H1 (cell line): ENCODE data around the gene ARHGEF10L. TPM values are rescaled to one million over a fixed set of nuclear protein-coding genes. Genes with fewer than 3 reads are reported as not detected.

Experiments used
- CTCF ChIA-PET: fragments of 300-600 bp; sonication (Branson Sonifier 250); formaldehyde crosslinking; loops from one replicate; lab custom pipeline; 2021; ENCODE audit not compliant: partially characterized antibody; lab: Charles Lee
- POLR2A ChIA-PET: fragments of 300-600 bp; sonication (Branson Sonifier 250); formaldehyde crosslinking; loops from one replicate; lab custom pipeline; 2021; ENCODE audit warnings: inconsistent platforms; ENCODE audit not compliant: partially characterized antibody; lab: Charles Lee
- DNase-seq, 2 experiments: peaks; one replicate each; pipeline versions ENCODE4 v3.0.0 to v3.0.0-alpha.2; 2010 to 2022; ENCODE audit warnings: low spot score in 2 of 2, low read depth in 1 of 2, mixed read lengths in 1 of 2
- FAIRE-seq: peaks from 2 replicates; lab custom pipeline; 2011; peaks lifted over from hg19 to GRCh38; lab: Jason Lieb, UNC
- H2AFZ ChIP-seq: 2 replicates; pipeline ENCODE4 v1.8.1; 2012; ENCODE audit warnings: low read length, inconsistent platforms
- H2AK5ac ChIP-seq: 2 replicates; pipeline ENCODE4 v1.6.1; 2013; ENCODE audit warnings: low read depth, low read length
- H2BK120ac ChIP-seq: replicated peaks from 2 replicates; pipeline ENCODE3; 2013; ENCODE audit warnings: low read depth, low read length, inconsistent platforms
- H2BK12ac ChIP-seq: 2 replicates; pipeline ENCODE4 v1.6.1; 2013; ENCODE audit warnings: low read depth, low read length
- H2BK15ac ChIP-seq: 2 replicates; pipeline ENCODE4 v1.6.1; 2013; ENCODE audit warnings: low read length
- H2BK20ac ChIP-seq: 2 replicates; pipeline ENCODE4 v1.6.1; 2013; ENCODE audit warnings: low read length
- H2BK5ac ChIP-seq: 2 replicates; pipeline ENCODE4 v1.6.1; 2013; ENCODE audit warnings: low read depth, low read length
- H3K14ac ChIP-seq: 2 replicates; pipeline ENCODE4 v1.6.1; 2013; ENCODE audit warnings: inconsistent platforms; ENCODE audit not compliant: insufficient read length
- H3K18ac ChIP-seq: 2 replicates; pipeline ENCODE4 v1.6.1; 2013; ENCODE audit warnings: low read length; ENCODE audit errors: extremely low read depth
- H3K23ac ChIP-seq: 2 replicates; pipeline ENCODE4 v1.6.1; 2013; ENCODE audit warnings: inconsistent platforms; ENCODE audit not compliant: insufficient read length
- H3K23me2 ChIP-seq: 2 replicates; pipeline ENCODE4 v1.6.1; 2013; ENCODE audit warnings: low read depth, low read length
- H3K27ac ChIP-seq: 2 replicates; pipeline ENCODE4 v1.6.1; 2011; ENCODE audit warnings: low read depth, low read length, inconsistent platforms
- H3K27me3 ChIP-seq, 4 experiments: replicated peaks in 1 of 4; 1 replicate in 1 of 4; 2 replicates in 3 of 4; pipeline versions ENCODE4 v1.6.1 to v1.8.1; 2011 to 2013; ENCODE audit warnings: low read length in 3 of 4, mild to moderate bottlenecking in 3 of 4, inconsistent platforms in 2 of 4, mixed read lengths in 2 of 4, moderate library complexity in 1 of 4; ENCODE audit not compliant: control insufficient read depth in 3 of 4, insufficient read depth in 3 of 4; ENCODE audit errors: extremely low read depth in 1 of 4
- H3K36me3 ChIP-seq, 4 experiments: 2 replicates each; pipeline versions ENCODE4 v1.6.1 to v1.8.1; 2011 to 2013; ENCODE audit warnings: mild to moderate bottlenecking in 4 of 4, low read length in 3 of 4, moderate library complexity in 2 of 4, control low read depth in 1 of 4, inconsistent platforms in 1 of 4; ENCODE audit not compliant: insufficient read depth in 4 of 4, control insufficient read depth in 2 of 4
- H3K4ac ChIP-seq: replicated peaks from 2 replicates; pipeline ENCODE3; 2013; ENCODE audit warnings: low read length, low read depth, mixed read lengths, inconsistent platforms; ENCODE audit not compliant: insufficient read length
- H3K4me1 ChIP-seq, 4 experiments: replicated peaks in 1 of 4; 1 replicate in 1 of 4; 2 replicates in 3 of 4; pipeline versions ENCODE4 v1.6.1 to v1.8.1; 2011 to 2013; ENCODE audit warnings: low read length in 3 of 4, inconsistent platforms in 2 of 4, mixed read lengths in 1 of 4; ENCODE audit not compliant: insufficient read depth in 4 of 4, control insufficient read depth in 3 of 4
- H3K4me2 ChIP-seq, 2 experiments: 2 replicates each; pipeline versions ENCODE4 v1.6.1 to v1.8.1; 2011 to 2013; ENCODE audit warnings: low read depth in 2 of 2, low read length in 2 of 2, control low read depth in 1 of 2, inconsistent platforms in 1 of 2, mild to moderate bottlenecking in 1 of 2; ENCODE audit not compliant: insufficient read depth in 1 of 2
- H3K4me3 ChIP-seq, 4 experiments: fragments of 200-600, 300-600 bp in 1 of 4; sonication (generic), shearing (Covaris generic), sonication (Bioruptor Twin) in 1 of 4; 2 replicates each; pipeline versions ENCODE4 v1.5.1 to v1.8.1; 2011 to 2016; ENCODE audit warnings: low read length in 4 of 4, low read depth in 3 of 4, control low read depth in 2 of 4, inconsistent platforms in 2 of 4, mild to moderate bottlenecking in 2 of 4, mixed read lengths in 1 of 4, moderate library complexity in 1 of 4; ENCODE audit not compliant: insufficient read depth in 2 of 4; ENCODE audit errors: extremely low read depth in 1 of 4
- H3K56ac ChIP-seq: replicated peaks from 2 replicates; pipeline ENCODE3; 2013; ENCODE audit warnings: low read depth, mild to moderate bottlenecking, mixed read lengths, low read length, inconsistent platforms; ENCODE audit not compliant: insufficient read length
- H3K79me1 ChIP-seq: 2 replicates; pipeline ENCODE4 v1.6.1; 2013; ENCODE audit warnings: low read depth, low read length, control low read depth
- H3K79me2 ChIP-seq, 2 experiments: 2 replicates each; pipeline versions ENCODE4 v1.6.1 to v1.8.1; 2012 to 2013; ENCODE audit warnings: low read length in 2 of 2, mild to moderate bottlenecking in 2 of 2, inconsistent platforms in 1 of 2; ENCODE audit not compliant: insufficient read depth in 2 of 2, control insufficient read depth in 1 of 2
- H3K9ac ChIP-seq, 4 experiments: replicated peaks in 1 of 4; 1 replicate in 1 of 4; 2 replicates in 3 of 4; pipeline versions ENCODE4 v1.6.1 to v1.8.1; 2011 to 2013; ENCODE audit warnings: low read depth in 3 of 4, low read length in 3 of 4, control low read depth in 2 of 4, mild to moderate bottlenecking in 2 of 4, moderate library complexity in 2 of 4, inconsistent platforms in 1 of 4; ENCODE audit errors: extremely low read depth in 1 of 4
- H3K9me3 ChIP-seq, 2 experiments: 2 replicates each; pipeline versions ENCODE4 v1.6.1 to v1.8.1; 2012 to 2013; ENCODE audit warnings: mild to moderate bottlenecking in 2 of 2, moderate library complexity in 2 of 2, control low read depth in 1 of 2, inconsistent platforms in 1 of 2, low read depth in 1 of 2, low read length in 1 of 2, mixed read lengths in 1 of 2; ENCODE audit not compliant: insufficient read depth in 2 of 2
- H4K20me1 ChIP-seq, 2 experiments: replicated peaks in 1 of 2; 2 replicates each; pipeline versions ENCODE3 to v1.8.1; 2011 to 2013; ENCODE audit warnings: inconsistent platforms in 2 of 2, low read length in 2 of 2, mild to moderate bottlenecking in 1 of 2; ENCODE audit not compliant: insufficient read depth in 2 of 2, control insufficient read depth in 1 of 2
- H4K5ac ChIP-seq: 2 replicates; pipeline ENCODE4 v1.6.1; 2013; ENCODE audit warnings: low read length, low read depth, mixed read lengths, inconsistent platforms; ENCODE audit not compliant: insufficient read length
- H4K8ac ChIP-seq: 2 replicates; pipeline ENCODE4 v1.8.0; 2013; ENCODE audit warnings: mild to moderate bottlenecking, moderate library complexity, low read length, inconsistent platforms; ENCODE audit not compliant: insufficient read depth; ENCODE audit errors: extremely low read depth
- H4K91ac ChIP-seq: replicated peaks from 2 replicates; pipeline ENCODE3; 2013; ENCODE audit warnings: low read length, mixed read lengths, inconsistent platforms; ENCODE audit not compliant: insufficient read length
- CHD2 ChIP-seq: IDR thresholded peaks from 2 replicates; pipeline ENCODE4 v1.6.1; 2012; ENCODE audit warnings: low read length, improper control_type of control experiment
- HDAC2 ChIP-seq, 2 experiments: fragments of 300-600 bp in 1 of 2; sonication (generic) in 1 of 2; IDR thresholded peaks; 2 replicates each; pipeline ENCODE4 v1.6.1; 2011 to 2012; ENCODE audit warnings: low read depth in 2 of 2, low read length in 2 of 2, mild to moderate bottlenecking in 2 of 2, moderate library complexity in 2 of 2, borderline replicate concordance in 1 of 2, inconsistent platforms in 1 of 2
- SP4 ChIP-seq: IDR thresholded peaks from 2 replicates; pipeline ENCODE4 v1.6.1; 2012; ENCODE audit warnings: low read length, inconsistent platforms
- WGBS, 2 experiments: shearing (Covaris generic) in 1 of 2; methylation state at CpG; one replicate each; pipeline versions ENCODE4 v1.1.6 to v1.1.7; 2013 to 2015; ENCODE audit warnings: low lambda C conversion rate in 2 of 2, mixed read lengths in 2 of 2, inconsistent platforms in 1 of 2, low coverage in 1 of 2, missing lambda C conversion rate in 1 of 2; ENCODE audit not compliant: insufficient replicate concordance in 2 of 2, insufficient coverage in 1 of 2, insufficient read length in 1 of 2; ENCODE audit errors: extremely low coverage in 1 of 2, missing lambda C conversion rate in 1 of 2; 5-methylcytosine and 5-hydroxymethylcytosine counted together
- polyA plus RNA-seq, 7 experiments: library from polyadenylated mRNA; depleted of rRNA in 3 of 7; stranded (reverse) in 5 of 7; unstranded in 2 of 7; fragments of >200 nt in 5 of 7; fragments of 200-250 nt in 2 of 7; gene quantifications; 1 replicate in 5 of 7; 2 replicates in 1 of 7; 4 replicates in 1 of 7; pipeline versions ENCODE4 v1.2.1 to v1.2.3, GENCODE V29; 2011 to 2013; ENCODE audit warnings: missing spikeins in 2 of 7, mixed read lengths in 2 of 7
- total RNA-seq: library from RNA; stranded (reverse); fragmentation: NEBNext Ultra II Directional; extraction: Animal tissue kit (Norgen Biotek cat#: 25700); gene quantifications from 2 replicates; pipeline ENCODE4 v1.2.1, GENCODE V29; 2021
- TF ChIP-seq, protein P1 (sequence below): IDR thresholded peaks from 2 replicates; pipeline ENCODE4 v1.6.1; 2012; ENCODE audit warnings: low read length, inconsistent platforms

Gene ARHGEF10L
- total and polyA plus RNA-seq, 2 of the 8 experiments (the other 6 are each of a cell fraction or from before 2014, with no cell fraction given) = 33.6 to 39.6 TPM

DNA sequence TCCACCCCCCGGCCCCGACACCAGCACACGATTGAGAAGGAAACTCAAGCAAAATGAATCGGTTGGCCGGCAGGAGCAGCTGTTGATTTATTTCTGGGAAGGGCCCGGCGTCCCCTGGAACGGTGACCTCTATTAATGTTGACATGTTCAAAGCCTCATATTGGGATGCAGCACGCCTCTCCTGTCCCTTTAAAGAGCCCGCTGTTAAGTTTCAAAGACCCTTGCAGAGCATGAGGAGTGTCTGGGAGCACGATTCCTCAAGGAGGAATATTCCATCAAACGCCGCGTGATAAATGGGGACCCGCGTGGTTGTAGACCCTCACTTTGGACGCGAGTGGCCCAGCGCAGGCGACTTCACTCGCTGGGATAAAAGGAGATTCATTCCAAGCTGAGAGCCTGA lies 194.2 kb downstream of the ARHGEF10L start:
- Histone ChIP-seq H3K14ac (no peak overlapping the region), H3K4me3 (no peak overlapping the region), H2BK12ac (no peak overlapping the region), H4K91ac (no peak overlapping the region), H2AFZ (no peak overlapping the region), H2BK15ac (no peak overlapping the region), H2BK120ac (no peak overlapping the region), H3K36me3 (no peaks in the 10 kb centered on the region), H2BK5ac (no peak overlapping the region), H2AK5ac (no peak overlapping the region), H3K4me2 (no peak overlapping the region), H3K79me2 (no peaks in the 10 kb centered on the region), H3K4ac (no peak overlapping the region), H3K4me1 (peaks cover 0 to 7% (median 1%) of the 10 kb centered on the region in 4 experiments; a peak in 5 of 7 replicates), H4K5ac (no peak overlapping the region), H3K79me1 (no peaks in the 10 kb centered on the region), H4K20me1 (no peaks in the 10 kb centered on the region), H3K18ac (no peak overlapping the region), H3K23ac (no peak overlapping the region), H3K27me3 (no peaks in the 10 kb centered on the region), H3K9ac (no peak overlapping the region), H4K8ac (no peak overlapping the region), H3K23me2 (no peaks in the 10 kb centered on the region), H3K56ac (no peak overlapping the region), H3K27ac (no peak overlapping the region), H2BK20ac (no peak overlapping the region), H3K9me3 (no peaks in the 10 kb centered on the region)
- FAIRE-seq (no peak), DNase-seq (no peak)
- POLR2A ChIA-PET = no interaction called here
- WGBS, 2 experiments = 89% methylated on average over 21 of the region's 21 CpGs; no CpG with 5 or more reads in 1 of the 2 experiments
- CTCF ChIA-PET = interaction anchor here (0.8 to 3.5 kb wide), 4 partner anchors 9 to 72 kb away, joined by 3 to 20 read pairs (median 11); no protein-coding TSS in a partner anchor
- TF ChIP-seq CHD2 = no peak
- TF ChIP-seq HDAC2 (IDR thresholded peaks at IDR 0.05; ENCODE audit: borderline replicate concordance in 1 of 2, low read depth in 2 of 2, low read length in 2 of 2) = no peak
- TF ChIP-seq, protein P1, sequence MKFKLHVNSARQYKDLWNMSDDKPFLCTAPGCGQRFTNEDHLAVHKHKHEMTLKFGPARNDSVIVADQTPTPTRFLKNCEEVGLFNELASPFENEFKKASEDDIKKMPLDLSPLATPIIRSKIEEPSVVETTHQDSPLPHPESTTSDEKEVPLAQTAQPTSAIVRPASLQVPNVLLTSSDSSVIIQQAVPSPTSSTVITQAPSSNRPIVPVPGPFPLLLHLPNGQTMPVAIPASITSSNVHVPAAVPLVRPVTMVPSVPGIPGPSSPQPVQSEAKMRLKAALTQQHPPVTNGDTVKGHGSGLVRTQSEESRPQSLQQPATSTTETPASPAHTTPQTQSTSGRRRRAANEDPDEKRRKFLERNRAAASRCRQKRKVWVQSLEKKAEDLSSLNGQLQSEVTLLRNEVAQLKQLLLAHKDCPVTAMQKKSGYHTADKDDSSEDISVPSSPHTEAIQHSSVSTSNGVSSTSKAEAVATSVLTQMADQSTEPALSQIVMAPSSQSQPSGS = no peak
- no peak for TF ChIP-seq SP4
